Right lobe of liver (tissue), 6 donors: ENCODE results near the gene MNDA. TPM values are rescaled to one million over a fixed set of nuclear protein-coding genes. Genes with fewer than 3 reads are reported as not detected.

Source experiments
- ATAC-seq, 4 donors: fragments of 200-7000 bp; cut with Tn5 transposase; one replicate each; pipeline ENCODE4 v1.9.1; 2020; ENCODE audit warnings: mild to moderate bottlenecking in 4 of 4, moderate library complexity in 4 of 4
- DNase-seq, 3 donors: peaks; one replicate each; pipeline ENCODE4 v3.0.0-alpha.2; 2020
- H3K27ac ChIP-seq, 3 donors: fragments of 200-600 bp; one replicate each; pipeline ENCODE4 v1.8.0; 2022
- H3K27me3 ChIP-seq, 2 donors: fragments of 200-600 bp; one replicate each; pipeline ENCODE4 v1.8.0; 2022
- H3K36me3 ChIP-seq, 4 donors: fragments of 200-600 bp; sonication (generic) in 1 of 4; one replicate each; pipeline versions ENCODE4 v1.5.1 to v1.8.0; 2017 to 2022; ENCODE audit warnings: control low read depth in 1 of 4
- H3K4me1 ChIP-seq, 4 donors: fragments of 200-600 bp; sonication (generic) in 1 of 4; one replicate each; pipeline versions ENCODE4 v1.5.1 to v1.8.0; 2017 to 2022; ENCODE audit warnings: control low read depth in 1 of 4
- H3K4me3 ChIP-seq, 3 donors: fragments of 200-600 bp; one replicate each; pipeline ENCODE4 v1.8.0; 2022
- H3K9me3 ChIP-seq, 4 donors: fragments of 200-600 bp; sonication (generic) in 1 of 4; one replicate each; pipeline versions ENCODE4 v1.5.1 to v1.8.0; 2017 to 2022; ENCODE audit warnings: control low read depth in 1 of 4
- POLR2A ChIP-seq: fragments of 450-650 bp; IDR thresholded peaks from one replicate; pipeline ENCODE4 v1.6.1; 2017; ENCODE audit warnings: antibody characterized with exemption, mild to moderate bottlenecking
- WGBS: methylation state at CpG from one replicate; pipeline ENCODE4 v1.1.6; 2018; ENCODE audit warnings: low coverage, low lambda C conversion rate; ENCODE audit not compliant: insufficient coverage; ENCODE audit errors: missing lambda C conversion rate; 5-methylcytosine and 5-hydroxymethylcytosine counted together
- intact Hi-C, 2 donors: fragments of 100-400 bp; cut with DNase I; formaldehyde crosslinking; loops; one replicate each; pipeline versions ENCODE4 v1.11.2 to v1.14.1; 2022
- long read RNA-seq: library from polyadenylated mRNA; unstranded; transcript quantifications from one replicate; pipeline ENCODE4 v2.0.0, GENCODE V29; 2019
- total RNA-seq, 6 experiments: library from RNA; depleted of rRNA in 2 of 6; stranded (reverse); fragments of >200 nt in 2 of 6; fragmentation: NEBNext Ultra II Directional in 3 of 6; extraction: Animal tissue kit (Norgen Biotek cat#: 25700) in 3 of 6; gene quantifications; one replicate each; pipeline versions ENCODE4 v1.1.0 to v1.2.4, GENCODE V29; 2016 to 2023
- TF ChIP-seq, protein P1 (sequence below), 4 donors: fragments of 200-600 bp in 3 of 4; fragments of 450-650 bp in 1 of 4; IDR thresholded peaks; one replicate each; pipeline versions ENCODE4 v1.5.1 to v1.8.0; 2016 to 2022; ENCODE audit warnings: antibody characterized with exemption in 4 of 4, mild to moderate bottlenecking in 2 of 4
- donor health status: DM: no; HTN: yes; CAD: no.
- donor health status: DM: no; HTN: no; CAD: no.
- donor health status: DM: no; HTN: no; CAD: no.
- donor health status: DM: no; HTN: yes; CAD: no.
- donor health status: DM: no; HTN: yes; CAD: no.

The MNDA gene
- 1 to 10 TPM; 1.5 to 6.6 (median 3.5) TPM for total RNA-seq
- long read RNA-seq, partial matches to known transcripts: 1 of 2 reads
- long read RNA-seq, other reads (novel, unspliced or antisense): 0 of 2 reads

- 41% methylated on average over 5 of the region's 5 CpGs for WGBS
- Histone ChIP-seq H3K4me3 (peak within 1 kb of the TSS in 1 of 3 donors; percentile 11), H3K4me1 (no peaks in the 10 kb centered on the region), H3K27ac (peak within 1 kb of the TSS in 2 of 3 donors; percentile 26 to 38), H3K9me3 (no peaks in the 10 kb centered on the region), H3K36me3 (no peaks in the 10 kb centered on the region), H3K27me3 (no peaks in the 10 kb centered on the region)
- intact Hi-C loops: no loop called here
- TF ChIP-seq, protein P1, sequence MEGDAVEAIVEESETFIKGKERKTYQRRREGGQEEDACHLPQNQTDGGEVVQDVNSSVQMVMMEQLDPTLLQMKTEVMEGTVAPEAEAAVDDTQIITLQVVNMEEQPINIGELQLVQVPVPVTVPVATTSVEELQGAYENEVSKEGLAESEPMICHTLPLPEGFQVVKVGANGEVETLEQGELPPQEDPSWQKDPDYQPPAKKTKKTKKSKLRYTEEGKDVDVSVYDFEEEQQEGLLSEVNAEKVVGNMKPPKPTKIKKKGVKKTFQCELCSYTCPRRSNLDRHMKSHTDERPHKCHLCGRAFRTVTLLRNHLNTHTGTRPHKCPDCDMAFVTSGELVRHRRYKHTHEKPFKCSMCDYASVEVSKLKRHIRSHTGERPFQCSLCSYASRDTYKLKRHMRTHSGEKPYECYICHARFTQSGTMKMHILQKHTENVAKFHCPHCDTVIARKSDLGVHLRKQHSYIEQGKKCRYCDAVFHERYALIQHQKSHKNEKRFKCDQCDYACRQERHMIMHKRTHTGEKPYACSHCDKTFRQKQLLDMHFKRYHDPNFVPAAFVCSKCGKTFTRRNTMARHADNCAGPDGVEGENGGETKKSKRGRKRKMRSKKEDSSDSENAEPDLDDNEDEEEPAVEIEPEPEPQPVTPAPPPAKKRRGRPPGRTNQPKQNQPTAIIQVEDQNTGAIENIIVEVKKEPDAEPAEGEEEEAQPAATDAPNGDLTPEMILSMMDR (IDR thresholded peaks at IDR 0.05): no peak
- peak; percentile 47 for TF ChIP-seq POLR2A
- DNase-seq (no peak), ATAC-seq (peak; percentile 36 to 76 (median 54))
These were observed at the start of gene MNDA for GRCh38 chr1:158830904-158831507. MNDA (plus strand) TSS chr1:158831351; CDS start chr1:158842154, 10,803 bp downstream.

GRCh38 chr1:158793604-158794003 lies 37.5 kb upstream of the MNDA start:
- no peak for DNase-seq

DNA sequence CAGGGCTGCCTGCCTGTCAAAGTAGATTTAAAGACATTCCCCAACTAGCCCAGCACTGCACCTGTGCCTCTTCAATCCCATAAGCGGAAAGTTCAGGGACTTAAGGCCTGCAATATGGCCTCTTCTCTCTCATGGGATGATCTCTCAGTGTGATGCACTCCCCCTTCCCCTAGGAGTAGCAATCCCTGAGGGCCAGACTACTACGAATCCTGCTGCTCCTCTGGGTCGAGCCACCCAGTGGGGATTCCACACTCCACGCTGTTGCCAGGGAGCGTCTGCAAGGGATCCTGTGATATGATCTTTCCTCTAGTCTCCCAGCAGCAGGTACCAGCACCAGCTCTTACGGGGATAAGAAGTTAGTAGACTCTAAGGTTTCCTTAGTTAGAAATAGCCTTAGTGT lies 36.9 kb upstream of the MNDA start:
- intact Hi-C loops: no loop called here
- WGBS: 48% methylated on average over 5 of the region's 6 CpGs
- Histone ChIP-seq H3K9me3 (no peaks in the 10 kb centered on the region), H3K4me3 (no peak overlapping the region), H3K4me1 (no peaks in the 10 kb centered on the region), H3K27ac (no peak overlapping the region), H3K36me3 (no peaks in the 10 kb centered on the region), H3K27me3 (peaks cover 0 to 3% of the 10 kb centered on the region in 2 donors)
- no peak for TF ChIP-seq POLR2A
- TF ChIP-seq, protein P1 (IDR thresholded peaks at IDR 0.05): no peak
- ATAC-seq: no peak
- DNase-seq: no peak

More at GRCh38 chr1:158793604-158794003, 37.5 kb upstream of the MNDA start:
- Histone ChIP-seq H3K4me1 (no peaks in the 10 kb centered on the region), H3K36me3 (no peaks in the 10 kb centered on the region), H3K27me3 (peaks cover 0 to 3% of the 10 kb centered on the region in 2 donors), H3K27ac (no peak overlapping the region), H3K9me3 (no peaks in the 10 kb centered on the region), H3K4me3 (no peak overlapping the region)
- ATAC-seq: no peak
- no CpG with 5 or more reads among the region's 2 CpGs for WGBS
- intact Hi-C loops: no loop called here
- TF ChIP-seq, protein P1 (IDR thresholded peaks at IDR 0.05): no peak
- TF ChIP-seq POLR2A: no peak

DNA sequence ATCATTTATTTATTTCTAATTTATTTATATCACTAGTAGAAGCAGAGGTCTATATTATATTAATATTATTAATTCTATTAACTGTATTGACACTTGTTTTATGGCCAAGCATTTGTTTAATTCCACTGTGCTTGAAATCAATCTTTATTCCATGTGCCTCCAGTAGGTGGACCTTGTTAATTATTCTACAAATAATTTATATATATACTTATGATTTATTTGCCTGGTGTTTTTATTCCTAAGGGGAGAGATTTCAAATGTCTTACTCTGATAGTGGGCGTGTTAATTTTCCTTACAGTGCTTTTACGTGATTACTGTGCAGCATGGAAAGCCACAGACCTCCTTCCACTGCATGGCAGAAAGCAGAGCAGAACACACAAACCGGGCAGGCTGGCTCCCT lies 32.6 kb upstream of the MNDA start:
- Histone ChIP-seq H3K9me3 (no peaks in the 10 kb centered on the region), H3K36me3 (no peaks in the 10 kb centered on the region), H3K4me3 (no peak overlapping the region), H3K27me3 (peaks cover 0 to 3% of the 10 kb centered on the region in 2 donors), H3K27ac (no peak overlapping the region), H3K4me1 (no peaks in the 10 kb centered on the region)
- ATAC-seq: no peak
- TF ChIP-seq, protein P1 (IDR thresholded peaks at IDR 0.05): no peak
- TF ChIP-seq POLR2A: no peak
- intact Hi-C loops: no loop called here
- WGBS: 37% methylated on average over 3 of the region's 3 CpGs
- DNase-seq: no peak
